GM21367 (cell line): ENCODE results near the gene GOLGA6L9.
A peak's percentile ranks its signal among the peaks of the same experiment; 100 is the strongest.
"Not testable (repeated sequence)": the region's sequence is repeated elsewhere in the genome, so short reads cannot be mapped to it uniquely, and the experiment has no call there.

ENCODE experiments used
- ATAC-seq: cut with Tn5 transposase; IDR thresholded peaks from one replicate; pipeline ENCODE4 v1.9.1; 2021; ENCODE audit not compliant: unreplicated experiment

The GOLGA6L9 gene, protein sequence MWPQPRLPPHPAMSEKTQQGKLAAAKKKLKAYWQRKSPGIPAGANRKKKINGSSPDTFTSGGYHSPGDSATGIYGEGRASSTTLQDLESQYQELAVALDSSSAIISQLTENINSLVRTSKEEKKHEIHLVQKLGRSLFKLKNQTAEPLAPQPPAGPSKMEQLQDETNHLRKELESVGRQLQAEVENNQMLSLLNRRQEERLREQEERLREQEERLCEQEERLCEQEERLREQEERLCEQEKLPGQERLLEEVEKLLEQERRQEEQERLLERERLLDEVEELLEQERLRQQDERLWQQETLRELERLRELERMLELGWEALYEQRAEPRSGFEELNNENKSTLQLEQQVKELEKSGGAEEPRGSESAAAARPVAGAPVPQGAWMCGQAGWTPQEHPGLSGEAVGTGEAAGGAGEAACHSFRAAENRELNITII

DNA sequence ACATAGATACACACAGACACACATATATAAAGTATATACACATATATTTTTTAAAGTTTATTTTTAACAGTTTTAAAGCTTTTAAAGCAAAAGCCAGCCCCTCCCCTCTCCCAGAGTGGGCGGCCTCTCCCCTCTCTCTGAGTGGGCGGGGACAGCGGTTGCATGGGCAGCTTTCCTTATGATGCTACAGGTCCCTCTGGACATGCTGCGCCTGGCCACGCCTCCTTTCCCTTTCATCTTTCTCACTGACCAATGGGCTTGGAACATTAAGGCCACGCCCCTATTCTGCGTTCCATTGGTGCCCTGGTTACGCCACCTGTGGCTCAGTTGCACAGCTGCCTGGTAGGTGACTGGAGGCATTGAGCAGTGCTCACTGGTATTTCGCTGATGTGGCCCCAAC, at the start of gene GOLGA6L9:
Gene GOLGA6L9 (plus strand): TSS at position 124 of the 400 bp plus-strand sequence. CDS start 264 bp downstream, at position 388.
- ATAC-seq: not testable (repeated sequence)

DNA sequence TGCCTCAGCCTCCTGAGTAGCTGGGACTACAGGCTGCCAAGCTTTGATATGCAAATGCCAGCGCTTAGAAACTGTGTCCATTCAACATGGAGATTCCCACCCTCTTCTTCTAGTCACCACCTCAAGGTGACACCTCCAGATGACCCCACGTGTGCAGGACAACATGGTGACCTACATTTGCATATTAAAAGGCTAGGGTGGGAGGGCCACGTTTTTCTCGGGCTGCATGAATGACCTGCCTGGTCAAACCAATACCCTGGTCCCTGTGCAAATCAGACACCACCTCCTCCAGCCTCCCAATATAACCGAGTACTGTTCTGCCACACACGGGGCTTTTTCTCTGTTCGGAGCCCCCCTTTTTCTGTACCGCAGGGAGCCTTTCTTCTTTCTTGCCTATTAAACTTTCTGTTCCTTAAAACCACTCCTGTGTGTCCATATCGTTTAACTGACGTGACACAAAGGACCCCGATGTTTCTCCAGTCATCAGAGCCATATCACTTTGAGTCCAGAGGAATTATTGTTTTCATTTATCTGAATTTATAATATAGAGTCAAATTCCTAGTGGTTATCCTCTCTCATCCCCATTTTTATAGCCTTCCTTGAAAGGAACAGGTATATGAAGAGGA, 48.2 kb upstream of the GOLGA6L9 start:
- ATAC-seq: not testable (repeated sequence)

DNA sequence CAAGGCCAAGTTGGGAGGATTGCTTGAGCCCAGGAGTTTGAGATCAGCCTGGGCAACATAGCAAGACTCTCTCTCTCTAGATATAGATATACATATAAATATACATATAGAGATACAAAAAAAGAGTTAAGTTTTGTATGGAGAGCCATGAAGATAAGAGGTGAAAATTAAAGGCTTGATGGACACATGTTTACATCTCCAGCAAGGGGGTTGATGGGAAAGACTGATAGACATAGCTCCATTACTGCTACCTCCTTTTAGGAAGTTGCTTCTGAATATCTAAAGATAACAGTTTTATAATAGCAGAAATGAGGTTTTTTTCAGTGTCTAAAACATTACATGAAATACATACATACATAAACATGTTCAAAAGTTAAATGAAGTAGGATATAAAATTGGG, 42.4 kb upstream of the GOLGA6L9 start:
- not testable (repeated sequence) for ATAC-seq

DNA sequence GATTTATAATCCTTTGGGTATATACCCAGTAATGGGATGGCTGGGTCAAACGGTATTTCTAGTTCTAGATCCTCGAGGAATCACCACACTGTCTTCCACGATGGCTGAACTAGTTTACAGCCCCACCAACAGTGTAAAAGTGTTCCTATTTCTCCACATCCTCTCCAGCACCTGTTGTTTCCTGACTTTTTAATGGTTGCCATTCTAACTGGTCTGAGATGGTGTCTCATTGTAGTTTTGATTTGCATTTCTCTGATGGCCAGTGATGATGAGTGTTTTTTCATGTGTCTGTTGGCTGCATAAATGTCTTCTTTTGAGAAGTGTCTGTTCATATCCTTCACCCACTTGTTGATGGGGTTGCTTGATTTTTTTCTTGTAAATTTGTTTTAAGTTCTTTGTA, 39.5 kb upstream of the GOLGA6L9 start:
- not testable (repeated sequence) for ATAC-seq

DNA sequence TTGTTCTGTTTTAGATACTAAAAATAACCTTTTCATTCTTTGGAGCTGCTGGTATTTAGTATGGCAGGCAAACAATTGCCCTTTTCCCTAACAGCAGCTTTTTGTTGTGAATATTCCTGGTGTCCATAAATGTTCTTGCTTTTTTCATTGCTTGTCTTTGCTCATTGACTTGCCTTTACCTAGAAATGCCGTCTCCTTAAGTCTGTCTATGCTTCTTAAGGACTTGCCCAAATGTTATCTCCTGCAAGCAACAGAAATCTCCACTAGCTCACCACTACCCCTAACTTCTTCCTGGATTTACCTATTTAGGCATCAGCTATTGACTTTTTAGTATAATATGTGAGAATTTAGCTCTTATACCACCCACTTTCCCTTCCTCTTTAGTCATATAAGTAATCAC, 37.5 kb upstream of the GOLGA6L9 start:
- ATAC-seq: not testable (repeated sequence)

DNA sequence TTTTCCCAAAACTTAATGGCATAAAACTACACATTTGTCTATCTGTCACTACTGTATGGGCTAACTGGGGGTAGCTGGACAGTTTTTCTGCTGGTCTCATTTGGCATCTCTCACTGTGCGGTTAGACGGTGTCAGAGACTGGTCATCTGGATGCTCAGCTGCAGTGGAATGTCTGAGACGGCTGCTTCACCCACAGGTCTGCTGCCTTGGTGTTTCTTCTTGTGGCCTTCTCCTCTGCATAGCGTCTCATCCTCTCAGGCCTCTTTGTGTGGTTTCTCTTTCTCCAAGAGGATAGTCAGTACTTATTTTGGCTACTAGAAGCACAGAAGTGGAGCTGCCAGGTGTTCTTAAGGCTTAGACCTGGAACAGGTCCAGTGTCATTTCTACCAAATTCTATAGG, 35.9 kb upstream of the GOLGA6L9 start:
- no peak for ATAC-seq

DNA sequence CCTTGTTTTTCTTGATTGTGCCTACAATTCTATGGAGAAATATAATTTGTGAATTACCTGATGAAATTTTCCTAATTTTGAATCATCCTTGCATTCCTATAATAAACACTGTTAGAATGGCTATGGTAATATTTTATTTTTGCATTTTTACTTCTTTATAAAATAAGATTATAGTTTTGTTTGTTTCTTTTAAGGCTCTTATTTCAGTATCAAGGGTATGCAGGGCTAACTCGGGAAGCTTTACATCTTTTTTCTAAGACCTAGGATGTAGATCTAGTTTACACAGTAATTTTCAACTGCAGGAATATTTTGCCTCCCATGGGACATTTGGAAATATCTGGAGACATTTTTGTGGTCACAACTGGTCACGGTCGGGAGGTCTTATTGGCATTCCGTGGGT, 33.8 kb upstream of the GOLGA6L9 start:
- ATAC-seq: not testable (repeated sequence)

DNA sequence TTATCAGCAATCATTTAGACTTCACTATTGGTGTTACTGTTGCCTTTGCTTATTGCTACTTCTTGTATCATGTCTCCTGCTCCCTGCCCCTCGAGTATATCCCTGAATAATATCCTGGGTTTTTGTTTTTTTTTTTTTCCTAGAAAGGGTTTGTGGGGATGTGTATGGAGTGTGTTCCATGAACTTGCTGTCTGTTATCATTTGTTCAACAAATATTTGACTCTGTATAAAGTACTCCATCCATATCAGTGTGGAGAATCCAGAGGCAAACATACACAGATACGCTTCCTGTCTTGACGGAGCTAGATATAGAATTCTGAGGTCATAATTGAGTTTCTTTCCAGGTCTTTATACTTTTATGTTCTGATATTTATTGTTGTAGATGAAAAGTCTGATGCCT, 31.8 kb upstream of the GOLGA6L9 start:
- ATAC-seq: no peak

DNA sequence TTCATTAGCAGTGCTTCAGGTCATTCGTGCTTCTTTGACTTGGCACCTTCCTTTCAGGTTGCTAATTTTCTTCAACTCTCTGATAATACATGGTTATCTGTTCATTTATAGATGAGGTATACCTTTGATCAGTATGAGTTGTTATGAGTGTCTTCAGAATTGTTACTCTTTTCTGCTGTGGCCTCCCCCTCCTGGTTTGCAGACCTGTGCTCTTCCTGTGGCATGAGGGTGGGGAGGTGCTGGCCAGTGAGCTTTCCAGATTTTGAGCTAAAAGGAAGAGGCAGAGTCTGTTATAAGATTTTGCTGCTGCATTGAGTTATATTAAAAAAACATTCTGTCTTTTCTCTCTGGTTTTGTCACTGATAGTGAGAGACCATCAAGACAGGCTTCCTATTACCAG, 30.8 kb upstream of the GOLGA6L9 start:
- ATAC-seq: peak; percentile 20

DNA sequence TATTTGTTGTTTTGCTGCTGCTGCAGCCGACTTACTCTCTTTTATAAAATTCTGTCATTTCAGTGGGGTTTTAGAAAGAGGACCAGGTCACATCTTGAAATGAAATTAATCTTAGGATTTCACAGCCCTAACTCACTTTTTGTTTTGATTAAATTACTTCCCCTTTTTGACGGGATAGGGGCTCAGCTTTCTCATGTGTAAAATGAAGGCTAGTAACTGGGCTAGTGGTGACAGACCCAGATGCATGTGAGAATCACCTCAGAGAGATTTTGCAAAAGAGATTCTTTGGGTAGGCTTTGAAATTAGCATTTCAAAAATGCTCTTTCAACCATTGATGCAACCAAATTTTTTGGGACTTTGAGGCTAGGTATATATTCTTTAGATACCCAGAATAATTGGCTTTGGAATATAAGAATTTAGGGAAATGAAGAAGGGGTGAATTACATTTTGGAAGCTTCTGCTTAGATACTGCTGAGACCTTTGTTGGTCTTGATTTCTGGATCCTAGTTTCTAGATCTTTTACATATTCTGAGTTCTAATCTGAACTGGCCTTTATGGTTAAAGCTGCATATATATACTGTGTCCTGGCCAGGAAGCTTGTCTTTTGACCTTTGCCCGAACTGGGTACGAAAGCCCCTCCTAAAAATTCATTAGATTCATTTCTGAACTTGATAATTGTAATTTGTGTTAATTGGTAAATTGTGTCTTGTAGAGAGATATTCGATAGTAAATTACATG, 30.1 kb upstream of the GOLGA6L9 start:
- peak; percentile 53 for ATAC-seq

DNA sequence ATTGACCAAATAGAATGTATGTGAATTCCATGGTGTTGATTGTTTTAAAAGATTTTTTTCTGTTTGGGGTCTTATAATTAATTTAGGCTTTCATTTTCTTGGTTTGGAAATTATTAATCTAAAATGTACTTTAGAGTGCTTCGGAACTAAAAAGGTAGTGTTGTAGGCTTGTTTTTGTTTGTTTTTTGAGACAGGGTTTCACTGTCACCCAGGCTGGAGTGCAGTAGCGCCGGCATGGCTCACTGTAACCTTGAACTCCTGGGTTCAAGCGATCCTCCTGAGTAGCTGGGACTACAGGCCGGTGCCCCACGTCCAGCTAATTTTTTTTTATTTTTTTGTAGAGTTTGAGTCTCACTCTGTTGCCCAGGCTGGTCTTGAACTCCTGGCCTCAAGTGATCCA, 27.7 kb upstream of the GOLGA6L9 start:
- ATAC-seq: not testable (repeated sequence)

DNA sequence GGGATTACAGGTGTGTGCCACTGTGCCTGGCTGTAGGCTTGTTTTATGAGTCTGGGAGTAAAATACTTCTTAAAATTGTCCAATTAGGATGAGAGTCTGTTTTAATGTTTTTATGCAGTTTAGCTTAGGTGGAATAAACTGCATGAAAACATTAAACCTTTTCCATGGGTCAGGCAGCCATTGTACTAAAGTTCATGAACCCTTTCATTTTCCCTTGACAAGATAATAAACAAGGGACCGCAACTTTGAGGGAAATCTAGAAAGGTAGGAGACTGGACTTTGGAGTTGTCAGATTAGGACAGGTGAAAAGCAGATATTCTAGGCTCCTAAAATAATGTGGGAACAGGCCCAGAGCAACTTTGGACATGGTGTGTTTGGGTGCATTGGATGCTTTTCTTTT, 27.3 kb upstream of the GOLGA6L9 start:
- not testable (repeated sequence) for ATAC-seq

DNA sequence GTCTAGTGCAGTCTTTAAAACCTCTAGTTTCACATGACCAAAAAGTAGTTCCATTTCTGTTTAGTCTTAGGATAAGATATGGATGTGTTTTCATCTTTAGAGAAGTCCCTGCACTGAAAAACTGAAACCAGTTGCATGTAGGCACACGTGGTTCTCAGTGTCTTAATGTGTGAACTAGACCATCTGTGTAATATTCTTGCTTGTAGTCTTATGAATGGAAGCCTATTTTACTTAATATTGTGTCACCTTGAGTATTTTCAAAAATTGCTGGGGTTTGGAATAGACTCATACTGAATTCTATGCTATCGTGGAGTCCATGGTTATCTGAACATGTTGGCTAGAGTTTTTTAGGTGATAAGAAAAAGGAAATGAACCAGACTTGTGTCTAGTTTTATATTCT, 23.4 kb upstream of the GOLGA6L9 start:
- not testable (repeated sequence) for ATAC-seq

DNA sequence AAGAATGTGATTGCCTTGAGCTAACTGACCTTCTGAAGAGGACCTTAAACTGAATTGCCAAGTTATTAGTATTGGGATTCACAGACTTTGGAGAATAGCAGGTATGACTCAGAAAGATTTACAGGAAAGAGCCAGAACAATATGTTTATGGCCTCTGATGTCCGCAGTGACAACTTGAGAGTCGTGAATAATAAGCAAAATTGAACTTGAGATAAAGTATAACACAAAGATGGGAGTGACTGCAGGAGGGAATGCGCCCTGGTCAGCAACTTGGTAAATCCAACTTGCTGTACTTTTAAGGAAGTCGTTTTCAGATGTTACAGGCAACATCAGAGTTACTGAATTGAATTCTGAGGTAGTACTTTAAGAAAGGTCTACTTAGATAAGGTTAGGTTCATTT, 19.3 kb upstream of the GOLGA6L9 start:
- not testable (repeated sequence) for ATAC-seq

DNA sequence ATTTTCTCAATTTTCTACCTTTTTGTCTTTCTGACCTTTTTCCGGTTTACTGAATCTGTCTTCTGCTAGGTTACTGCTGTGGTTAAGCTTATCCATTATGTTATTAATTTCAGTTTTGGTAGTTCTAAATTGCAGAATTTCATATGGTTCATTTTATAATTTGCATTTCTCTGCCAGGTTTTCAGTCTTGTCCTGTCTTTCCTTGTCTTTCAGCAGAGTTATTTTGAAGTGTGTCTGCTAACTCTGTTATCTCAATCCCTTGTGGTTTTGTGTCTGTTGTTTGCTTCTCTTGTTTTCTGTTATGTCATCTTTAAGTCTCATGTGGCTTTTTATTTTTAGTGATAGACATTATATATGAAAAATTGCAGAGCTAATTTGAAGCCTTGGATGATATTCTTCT, 18.0 kb upstream of the GOLGA6L9 start:
- ATAC-seq: not testable (repeated sequence)

DNA sequence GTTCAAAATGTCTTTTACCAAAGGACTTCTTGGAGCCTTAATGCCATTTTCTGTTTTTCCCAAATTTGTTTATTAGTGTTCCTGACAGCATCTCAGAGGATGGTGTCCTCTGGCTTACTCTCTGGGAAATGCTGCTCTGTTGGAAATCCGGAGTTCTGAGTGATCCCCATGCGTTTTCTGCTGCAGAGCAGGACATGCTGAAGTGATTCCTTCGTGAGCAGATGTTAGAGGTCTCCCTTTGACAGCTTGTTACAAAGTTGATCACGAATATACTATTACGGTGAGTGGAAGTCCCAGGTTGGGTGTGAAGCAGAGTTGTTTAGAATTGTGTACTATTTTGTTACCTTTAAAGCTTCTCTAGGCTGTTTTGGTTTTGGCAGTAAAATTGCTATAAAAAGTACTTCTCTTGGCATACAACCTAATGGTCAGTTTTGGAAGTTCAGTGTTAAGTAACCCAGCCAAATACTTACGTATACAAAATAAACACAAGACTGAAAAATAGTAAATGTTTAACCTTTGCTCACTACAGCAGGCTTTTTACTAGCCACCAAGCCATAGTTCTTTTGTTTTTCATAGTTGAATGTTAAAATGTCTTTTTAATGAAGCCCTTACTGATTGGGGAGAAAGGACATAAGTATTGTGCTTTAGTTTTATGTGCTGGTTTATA, 15.0 kb upstream of the GOLGA6L9 start:
- not testable (repeated sequence) for ATAC-seq

DNA sequence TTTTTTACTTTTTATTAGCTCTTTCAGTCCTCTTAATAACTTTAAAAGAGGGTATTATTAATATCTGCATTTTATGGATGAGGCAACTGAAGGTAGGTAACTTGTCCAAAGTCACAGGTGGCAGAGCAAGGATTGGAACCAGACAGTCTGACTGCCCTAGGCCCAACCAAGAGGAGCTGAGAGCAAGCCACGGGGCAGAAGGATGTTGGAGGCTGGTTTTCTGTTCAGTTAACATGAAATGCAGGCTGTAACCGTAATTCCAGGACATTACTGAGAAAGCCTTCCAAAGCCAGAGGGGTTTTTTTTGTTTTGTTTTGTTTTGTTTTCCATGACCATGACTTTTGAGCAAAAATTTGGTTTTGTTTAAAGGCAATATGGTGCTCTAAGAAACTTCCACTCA, 9.1 kb upstream of the GOLGA6L9 start:
- not testable (repeated sequence) for ATAC-seq

DNA sequence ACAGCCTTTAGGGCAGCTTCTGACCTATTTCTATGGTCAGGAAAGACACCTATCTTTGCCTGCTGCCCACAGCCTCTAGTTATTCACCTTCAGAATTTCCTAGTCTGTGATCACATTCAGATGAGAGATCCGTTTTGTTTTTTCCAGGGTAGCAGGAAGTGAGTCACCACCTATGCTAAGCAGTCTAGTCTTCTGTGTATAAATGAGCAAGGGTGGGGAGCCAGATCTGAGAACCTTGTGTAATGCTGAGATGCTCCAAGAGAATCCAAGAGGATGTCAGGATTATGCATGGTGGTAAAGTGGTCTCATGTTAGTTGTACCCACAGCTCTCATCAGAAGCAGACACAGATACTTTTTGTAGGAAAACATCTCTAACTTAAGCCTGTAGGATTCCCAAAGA, 8.7 kb upstream of the GOLGA6L9 start:
- ATAC-seq: not testable (repeated sequence)

DNA sequence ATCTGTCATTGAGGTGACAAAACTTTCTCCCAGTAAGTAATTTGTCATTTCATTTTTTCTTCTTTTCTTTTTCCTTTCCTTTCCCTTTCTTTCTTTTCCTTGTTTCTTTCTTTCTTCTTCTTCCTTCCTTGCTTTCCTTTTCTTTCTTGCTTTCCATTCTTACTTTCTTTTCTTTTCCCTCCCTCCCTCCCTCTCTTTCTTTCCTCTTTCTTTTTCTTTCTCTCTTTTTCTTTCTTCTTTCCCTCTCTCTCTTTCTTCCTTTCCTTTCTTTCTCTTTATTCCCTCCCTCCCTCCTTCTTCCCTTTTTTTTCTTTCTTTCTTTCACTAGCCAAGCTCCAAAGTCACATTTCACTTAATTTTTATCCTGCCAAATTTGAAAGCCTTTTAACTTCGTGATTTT, 2.5 kb upstream of the GOLGA6L9 start:
- not testable (repeated sequence) for ATAC-seq

DNA sequence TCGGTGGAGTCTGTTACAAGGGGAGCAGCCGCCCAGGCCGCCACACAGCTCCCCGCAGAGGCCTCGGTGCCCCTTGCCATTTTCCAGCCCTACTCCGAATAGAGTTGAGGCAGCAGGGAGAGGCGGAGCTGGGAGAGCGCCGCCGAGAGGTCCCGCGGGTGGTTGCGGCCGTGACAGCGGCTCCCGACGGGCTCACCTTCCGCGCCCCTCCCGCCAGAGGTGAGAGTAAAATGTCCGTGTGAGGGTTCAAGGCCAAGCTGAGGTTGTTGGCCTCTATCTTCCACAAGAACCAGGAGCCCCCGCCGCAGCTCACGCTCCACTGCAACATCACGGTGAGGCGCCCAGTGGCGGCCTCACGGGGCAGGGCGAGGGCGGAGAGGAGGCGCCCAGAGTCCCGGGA, 15.8 kb downstream of the GOLGA6L9 start:
- ATAC-seq: not testable (repeated sequence)

DNA sequence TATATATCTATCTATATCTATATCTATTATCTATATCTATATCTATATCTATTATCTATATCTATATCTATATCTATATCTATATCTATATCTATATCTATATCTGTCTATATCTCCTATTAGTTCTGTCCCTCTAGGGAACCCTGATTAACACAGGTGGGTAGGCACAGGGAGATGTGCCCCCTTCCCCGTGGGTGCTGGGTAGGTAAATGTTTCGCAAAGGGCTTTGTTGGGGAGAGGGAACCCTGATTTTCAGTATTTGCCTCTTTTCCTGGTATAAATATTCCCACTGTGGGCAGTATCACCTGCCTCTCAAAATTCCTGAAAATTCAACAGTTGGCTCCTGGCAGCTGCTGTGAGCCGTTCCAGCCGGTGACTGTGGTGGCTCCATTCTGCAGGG, 27.7 kb downstream of the GOLGA6L9 start:
- not testable (repeated sequence) for ATAC-seq
